GM18861 (cell line): ENCODE results near the gene EPC1.

Experiments used
- ATAC-seq: cut with Tn5 transposase; IDR thresholded peaks from one replicate; pipeline ENCODE4 v1.9.1; 2021; ENCODE audit not compliant: unreplicated experiment

The EPC1 gene

GRCh38 chr10:32340596-32341180 lies 6.3 kb downstream of the EPC1 start:
- ATAC-seq, result no peak

GRCh38 chr10:32338262-32338661 lies 8.7 kb downstream of the EPC1 start:
- no peak for ATAC-seq

GRCh38 chr10:32337350-32337749 lies 9.6 kb downstream of the EPC1 start:
- no peak for ATAC-seq

GRCh38 chr10:32333849-32334248 lies 13.1 kb downstream of the EPC1 start:
- ATAC-seq, result no peak

- peak; percentile 93 for ATAC-seq
Observed at GRCh38 chr10:32332299-32332750, 14.6 kb downstream of the EPC1 start.

- ATAC-seq, result no peak
Observed at GRCh38 chr10:32331606-32332005, 15.4 kb downstream of the EPC1 start.

- ATAC-seq, result no peak
Observed at GRCh38 chr10:32330214-32330613, 16.7 kb downstream of the EPC1 start.

GRCh38 chr10:32329061-32329460 lies 17.9 kb downstream of the EPC1 start:
- ATAC-seq, result no peak

- no peak for ATAC-seq
Observed at GRCh38 chr10:32328499-32328898, 18.5 kb downstream of the EPC1 start.

GRCh38 chr10:32327364-32327691 lies 19.6 kb downstream of the EPC1 start:
- ATAC-seq, result no peak

GRCh38 chr10:32326680-32327363 lies 20.1 kb downstream of the EPC1 start:
- ATAC-seq, result peak; percentile 7

- peak; percentile 36 for ATAC-seq
Observed at GRCh38 chr10:32326119-32326518, 20.8 kb downstream of the EPC1 start.

GRCh38 chr10:32323051-32323450 lies 23.9 kb downstream of the EPC1 start:
- ATAC-seq, result no peak

- ATAC-seq, result no peak
Observed at GRCh38 chr10:32321016-32321631, 25.8 kb downstream of the EPC1 start.

GRCh38 chr10:32318476-32318896 lies 28.5 kb downstream of the EPC1 start:
- peak; percentile 35 for ATAC-seq

- ATAC-seq, result peak; percentile 95
Observed at GRCh38 chr10:32317795-32318357, 29.1 kb downstream of the EPC1 start.

- no peak for ATAC-seq
Observed at GRCh38 chr10:32315424-32315823, 31.5 kb downstream of the EPC1 start.

- ATAC-seq, result no peak
Observed at GRCh38 chr10:32314588-32314987, 32.4 kb downstream of the EPC1 start.

- ATAC-seq, result no peak
Observed at GRCh38 chr10:32308027-32308603, 38.8 kb downstream of the EPC1 start.

- ATAC-seq, result no peak
Observed at GRCh38 chr10:32307609-32308008, 39.3 kb downstream of the EPC1 start.

- ATAC-seq, result no peak
Observed at GRCh38 chr10:32299354-32299980, 47.5 kb downstream of the EPC1 start.
